HG03175 (cell line): ENCODE results near the gene RUNX1.

ENCODE experiments used
- ATAC-seq: cut with Tn5 transposase; IDR thresholded peaks from one replicate; pipeline ENCODE4 v1.9.1; 2021; ENCODE audit warnings: mild to moderate bottlenecking, moderate library complexity; ENCODE audit not compliant: unreplicated experiment

Gene RUNX1

GRCh38 chr21:34927992-34928391 is 121.1 kb downstream of the RUNX1 start:
- ATAC-seq = no peak

- ATAC-seq = no peak
Observed at GRCh38 chr21:34926803-34927467, 122.2 kb downstream of the RUNX1 start.

- no peak for ATAC-seq
Observed at GRCh38 chr21:34925597-34925996, 123.5 kb downstream of the RUNX1 start.

- no peak for ATAC-seq
Observed at GRCh38 chr21:34924771-34925419, 124.2 kb downstream of the RUNX1 start.

GRCh38 chr21:34924194-34924593 is 124.9 kb downstream of the RUNX1 start:
- no peak for ATAC-seq

DNA sequence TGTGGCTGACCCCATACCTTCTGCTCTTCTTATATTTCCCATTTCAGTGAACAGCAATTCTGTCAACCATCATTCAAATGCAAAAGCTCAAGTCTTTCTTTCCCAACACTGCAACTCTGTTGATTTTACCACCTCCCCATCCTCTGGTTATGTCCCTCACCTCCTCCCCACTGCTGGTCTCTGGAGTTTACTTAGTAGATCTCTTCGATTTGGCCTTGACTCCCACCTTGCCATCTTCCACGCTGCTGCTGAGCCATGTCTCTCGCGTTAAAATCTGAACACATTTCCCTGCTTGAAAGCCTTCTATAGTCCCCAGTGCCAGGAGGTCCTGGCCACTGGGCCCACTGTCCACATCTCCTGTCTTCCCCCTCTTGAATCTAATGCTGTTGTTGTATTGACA is 125.5 kb downstream of the RUNX1 start:
- no peak for ATAC-seq

DNA sequence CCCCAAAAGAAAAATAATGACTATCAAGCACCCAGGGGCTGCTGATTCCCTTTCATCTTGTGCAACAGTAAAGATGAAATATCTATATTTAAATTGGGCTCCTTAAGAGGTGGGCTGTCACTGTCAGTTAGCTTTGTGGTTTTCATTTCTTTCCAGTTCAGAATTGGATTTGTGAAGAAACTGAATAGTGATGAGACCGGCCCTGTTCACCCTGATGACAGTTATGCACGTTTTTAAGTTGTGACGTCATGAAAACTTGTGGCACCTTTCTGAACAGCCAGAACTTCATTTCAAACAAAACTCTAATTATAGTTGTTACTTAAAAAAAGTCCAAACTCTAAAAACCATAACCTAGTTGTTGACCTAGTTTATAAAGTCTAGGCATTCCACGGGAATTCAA is 125.9 kb downstream of the RUNX1 start:
- no peak for ATAC-seq

- ATAC-seq = no peak
Observed at GRCh38 chr21:34922479-34922878, 126.6 kb downstream of the RUNX1 start.

- ATAC-seq = no peak
Observed at GRCh38 chr21:34921151-34921550, 128.0 kb downstream of the RUNX1 start.

- no peak for ATAC-seq
Observed at GRCh38 chr21:34919406-34919805, 129.7 kb downstream of the RUNX1 start.

GRCh38 chr21:34916446-34916845 is 132.7 kb downstream of the RUNX1 start:
- no peak for ATAC-seq

DNA sequence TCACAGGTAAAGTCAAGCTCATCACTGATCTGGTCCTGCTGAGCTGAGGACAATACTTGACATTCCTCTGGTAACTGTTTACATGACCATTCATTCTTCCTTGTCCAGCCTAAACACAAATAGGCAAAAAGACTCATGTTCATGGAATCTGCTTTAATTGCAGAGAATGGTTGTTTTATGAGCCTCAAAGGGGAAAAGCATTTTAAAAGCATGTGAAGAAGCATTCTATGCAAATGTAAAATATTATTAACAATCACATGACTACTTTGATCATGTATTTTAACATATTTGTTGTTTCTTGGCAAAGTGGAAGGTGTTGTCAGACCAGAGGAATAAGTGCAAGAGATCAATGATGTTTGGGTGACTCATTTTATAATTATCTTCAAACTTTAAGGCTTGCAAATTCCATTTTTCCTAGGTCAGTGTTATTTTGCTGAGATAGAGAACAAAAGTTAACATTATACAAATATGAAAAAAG is 133.7 kb downstream of the RUNX1 start:
- ATAC-seq = no peak

DNA sequence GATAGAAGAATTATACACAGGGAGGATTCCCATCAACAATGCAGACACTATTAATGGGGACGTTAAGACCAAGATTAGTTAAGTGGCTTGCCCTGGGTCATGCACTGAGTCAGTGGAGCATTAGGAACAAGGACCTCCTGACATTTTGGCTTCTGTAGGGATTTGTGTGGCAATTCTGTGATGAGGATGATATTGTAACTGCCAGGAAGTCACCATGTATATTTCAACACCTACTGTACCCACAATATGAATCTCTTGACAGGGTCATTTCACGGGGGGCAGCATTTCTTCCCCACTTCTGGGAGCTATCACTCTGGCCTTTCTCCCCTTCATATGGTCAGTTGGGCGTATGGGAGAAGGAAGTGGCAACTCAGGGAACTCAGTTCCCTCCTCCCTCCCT is 134.9 kb downstream of the RUNX1 start:
- no peak for ATAC-seq

DNA sequence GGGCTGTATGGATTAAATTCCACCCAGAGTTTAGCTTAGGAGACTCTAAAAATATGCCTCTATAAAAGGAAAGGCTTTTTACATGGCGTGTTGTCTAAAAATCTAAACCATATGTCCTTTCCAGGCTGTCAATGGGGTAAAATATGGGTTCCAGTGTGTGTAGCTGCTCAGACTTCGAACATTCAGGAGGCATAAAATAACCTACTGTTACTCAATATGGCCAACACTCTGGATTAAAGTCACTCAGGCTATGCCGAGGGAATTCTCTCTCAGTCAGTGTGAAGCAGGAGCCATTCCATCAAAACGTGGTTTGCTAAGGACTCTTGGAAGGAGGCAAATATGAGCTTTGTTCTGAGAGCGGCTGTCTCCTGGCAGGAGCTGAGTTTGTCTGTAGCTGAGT is 135.3 kb downstream of the RUNX1 start:
- ATAC-seq = no peak

DNA sequence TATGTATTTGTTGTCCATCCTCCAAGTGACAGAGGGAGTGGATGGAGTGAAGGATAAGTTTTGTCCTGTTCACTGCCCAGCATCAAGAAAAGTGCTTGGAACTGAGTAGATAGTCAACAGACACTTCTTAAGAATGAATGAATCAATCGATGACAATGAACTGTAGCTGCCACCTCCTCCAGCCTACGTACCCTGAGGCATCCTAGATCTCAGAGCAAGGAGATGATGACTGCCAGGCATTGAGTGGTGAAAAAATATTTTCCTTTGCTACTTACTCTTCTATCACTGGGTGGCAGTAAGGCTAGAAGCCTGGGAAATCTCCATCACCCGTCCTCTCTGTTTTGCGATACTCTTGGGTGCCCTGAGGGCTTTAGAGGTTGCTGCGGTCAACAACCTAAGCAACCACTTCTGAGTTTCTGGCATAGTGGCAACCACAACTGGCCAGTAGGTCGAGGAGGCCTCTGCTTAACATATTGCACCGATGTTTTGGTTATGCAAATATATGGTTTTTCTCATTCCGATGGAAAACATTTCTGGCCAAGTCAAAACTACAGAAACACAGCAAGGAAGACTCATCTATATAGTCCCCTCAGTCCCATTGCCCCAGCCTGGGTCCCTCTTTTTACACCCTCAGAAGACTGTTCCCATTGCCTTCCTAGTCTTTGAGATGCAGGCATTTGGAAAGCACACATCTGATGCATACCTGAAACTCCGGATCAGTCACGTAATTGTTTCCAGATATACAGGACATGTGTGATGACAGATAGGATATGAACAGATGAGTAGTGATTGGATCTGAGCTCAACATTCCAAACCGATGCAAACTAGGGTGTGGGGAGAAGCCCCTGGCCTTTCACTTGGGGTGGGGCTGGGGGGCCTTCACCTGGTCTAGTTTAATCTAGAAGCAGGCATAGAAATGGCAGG is 136.8 kb downstream of the RUNX1 start:
- no peak for ATAC-seq

DNA sequence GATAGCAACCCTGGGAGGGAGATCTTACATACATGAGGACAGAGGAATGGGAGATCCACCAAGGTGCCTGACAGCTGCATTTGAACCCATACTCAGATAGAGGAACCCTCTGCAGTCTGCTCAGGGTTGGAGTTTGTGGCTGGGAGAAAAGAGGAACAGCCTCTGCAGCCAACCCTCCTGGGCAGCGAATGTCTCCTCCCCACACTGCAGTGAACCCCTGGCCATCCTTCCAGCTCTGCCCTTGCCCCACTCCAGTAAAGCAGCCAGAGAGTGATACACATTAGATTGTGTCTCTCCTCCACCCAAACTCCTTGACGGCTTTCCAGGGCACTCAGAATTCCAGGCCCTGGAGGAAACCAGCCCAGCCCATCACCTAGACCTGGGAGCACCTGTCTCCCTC is 137.7 kb downstream of the RUNX1 start:
- ATAC-seq = no peak

- no peak for ATAC-seq
Observed at GRCh38 chr21:34910396-34910795, 138.7 kb downstream of the RUNX1 start.

DNA sequence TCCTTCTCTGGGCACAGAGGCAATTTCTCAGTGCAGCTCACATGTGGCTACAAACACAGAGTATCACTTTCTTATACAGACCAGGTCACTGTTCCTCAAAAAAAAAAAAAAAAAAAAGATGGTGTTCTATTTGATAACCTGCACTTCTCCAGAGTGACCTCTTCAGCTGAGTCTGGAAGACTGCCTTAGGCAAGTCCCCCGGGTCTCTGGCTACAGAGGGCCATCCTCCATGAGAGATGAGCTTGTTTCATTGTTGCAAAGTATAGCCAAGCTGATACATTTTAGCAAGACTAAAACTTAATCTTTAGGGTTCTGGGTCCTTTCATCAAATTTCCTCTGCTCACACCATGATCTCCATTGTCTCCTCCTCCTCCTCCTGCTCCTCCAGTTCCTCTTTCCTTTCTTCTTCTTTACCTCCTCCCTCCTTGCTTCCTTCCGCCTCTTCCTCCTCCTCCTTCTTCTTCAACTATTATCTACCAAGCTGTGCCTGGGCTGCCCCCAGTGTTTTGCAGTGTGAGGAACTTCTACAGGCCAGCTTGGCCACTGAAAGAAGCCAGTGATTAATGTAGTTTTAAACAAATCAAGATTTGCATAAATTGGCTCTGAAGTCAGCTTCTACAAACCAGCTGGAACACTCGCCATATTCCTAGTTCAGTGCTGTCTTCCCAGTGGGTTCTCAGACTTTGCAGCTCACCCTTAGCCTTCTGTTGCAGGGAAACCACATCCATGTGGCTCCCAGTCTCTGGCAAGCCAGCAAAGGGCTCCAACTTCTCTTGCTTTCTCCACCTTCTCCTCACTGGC is 139.4 kb downstream of the RUNX1 start:
- no peak for ATAC-seq

- no peak for ATAC-seq
Observed at GRCh38 chr21:34908419-34909055, 140.6 kb downstream of the RUNX1 start.
